ENCODE measurements around the gene DYNLT3.

The DYNLT3 gene

GRCh38 chrX:37816766-37817165 is 30.6 kb downstream of the DYNLT3 start:
- H3K4me3 ChIP-seq (replicated peaks in 1 of 2; ENCODE audit: low read depth in 2 of 2, low read length in 2 of 2), result no peak overlapping the region
- no peak for TF ChIP-seq CTCF (IDR thresholded peaks at IDR 0.05; ENCODE audit: low read depth, low read length)
- DNase-seq (ENCODE audit: low read depth in 2 of 2), result no peak

GRCh38 chrX:37815366-37815765 is 32.0 kb downstream of the DYNLT3 start:
- DNase-seq (ENCODE audit: low read depth in 2 of 2), result no peak
- TF ChIP-seq CTCF (IDR thresholded peaks at IDR 0.05; ENCODE audit: low read depth, low read length), result no peak
- no peak overlapping the region for H3K4me3 ChIP-seq (replicated peaks in 1 of 2; ENCODE audit: low read depth in 2 of 2, low read length in 2 of 2)

GRCh38 chrX:37813570-37813969 is 33.8 kb downstream of the DYNLT3 start:
- no peak overlapping the region for H3K4me3 ChIP-seq (replicated peaks in 1 of 2; ENCODE audit: low read depth in 2 of 2, low read length in 2 of 2)
- no peak for DNase-seq (ENCODE audit: low read depth in 2 of 2)
- TF ChIP-seq CTCF (IDR thresholded peaks at IDR 0.05; ENCODE audit: low read depth, low read length), result no peak

- TF ChIP-seq CTCF (IDR thresholded peaks at IDR 0.05; ENCODE audit: low read depth, low read length), result no peak
- DNase-seq (ENCODE audit: low read depth in 2 of 2), result no peak
- no peak overlapping the region for H3K4me3 ChIP-seq (replicated peaks in 1 of 2; ENCODE audit: low read depth in 2 of 2, low read length in 2 of 2)
These were observed 35.3 kb downstream of the DYNLT3 start for GRCh38 chrX:37812110-37812509.

GRCh38 chrX:37809970-37810369 is 37.4 kb downstream of the DYNLT3 start:
- H3K4me3 ChIP-seq (replicated peaks in 1 of 2; ENCODE audit: low read depth in 2 of 2, low read length in 2 of 2), result no peak overlapping the region
- no peak for TF ChIP-seq CTCF (IDR thresholded peaks at IDR 0.05; ENCODE audit: low read depth, low read length)
- DNase-seq (ENCODE audit: low read depth in 2 of 2), result no peak

- DNase-seq (ENCODE audit: low read depth in 2 of 2), result no peak
- no peak overlapping the region for H3K4me3 ChIP-seq (replicated peaks in 1 of 2; ENCODE audit: low read depth in 2 of 2, low read length in 2 of 2)
- TF ChIP-seq CTCF (IDR thresholded peaks at IDR 0.05; ENCODE audit: low read depth, low read length), result no peak
These were observed 44.3 kb downstream of the DYNLT3 start for GRCh38 chrX:37803057-37803456.

- no peak for DNase-seq (ENCODE audit: low read depth in 2 of 2)
- TF ChIP-seq CTCF (IDR thresholded peaks at IDR 0.05; ENCODE audit: low read depth, low read length), result no peak
- H3K4me3 ChIP-seq (replicated peaks in 1 of 2; ENCODE audit: low read depth in 2 of 2, low read length in 2 of 2), result no peak overlapping the region
These were observed 45.3 kb downstream of the DYNLT3 start for GRCh38 chrX:37802028-37802427.

Measured in cardiac fibroblast (primary cell).